ENCODE measurements around the gene CXorf38. TPM values are rescaled to one million over a fixed set of nuclear protein-coding genes. Genes with fewer than 3 reads are reported as not detected.

CXorf38 gene
- total and polyA plus RNA-seq, 2 of the 8 experiments (the other 6 are each of a cell fraction or from before 2014, with no cell fraction given), result 3.6 to 6.4 TPM

DNA sequence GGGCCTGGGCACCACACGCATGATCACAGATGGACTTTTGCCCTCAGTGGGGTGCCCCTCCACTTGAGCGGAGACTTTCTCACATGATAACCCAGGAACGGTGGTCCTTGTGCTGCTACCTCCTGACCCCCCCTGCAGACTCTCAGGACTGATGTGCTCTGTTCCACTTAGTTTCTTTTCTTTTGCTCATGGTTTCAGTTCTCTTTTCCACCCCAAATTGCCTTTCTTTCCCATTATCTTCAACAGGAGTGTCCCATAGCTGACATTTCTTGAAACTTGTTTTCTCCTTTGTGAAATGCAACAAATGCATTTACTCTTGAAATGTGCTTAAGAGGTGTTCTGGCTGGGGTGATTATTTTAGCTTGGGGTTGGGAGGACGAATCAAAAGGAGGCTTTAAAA lies 15.2 kb downstream of the CXorf38 start:
- no peak overlapping the region for H2AFZ ChIP-seq (ENCODE audit: low read length)
- no peaks in the 10 kb centered on the region for H3K4me1 ChIP-seq (replicated peaks in 1 of 4; ENCODE audit: control insufficient read depth in 3 of 4, insufficient read depth in 4 of 4, low read length in 3 of 4)
- no peaks in the 10 kb centered on the region for H3K23me2 ChIP-seq (ENCODE audit: low read depth, low read length)
- no peak overlapping the region for H3K23ac ChIP-seq (ENCODE audit: insufficient read length)
- no peak overlapping the region for H4K91ac ChIP-seq (replicated peaks; ENCODE audit: insufficient read length, low read length)
- FAIRE-seq (no peak), DNase-seq (ENCODE audit: low read depth in 1 of 2, low spot score in 2 of 2) (no peak)
- no peak overlapping the region for H3K9ac ChIP-seq (replicated peaks in 1 of 4; ENCODE audit: extremely low read depth in 1 of 4, low read depth in 3 of 4, low read length in 3 of 4)
- no peak overlapping the region for H2BK120ac ChIP-seq (replicated peaks; ENCODE audit: low read depth, low read length)
- no peak overlapping the region for H3K4ac ChIP-seq (replicated peaks; ENCODE audit: insufficient read length, low read depth, low read length)
- WGBS, 2 experiments (ENCODE audit: extremely low coverage in 1 of 2, insufficient coverage in 1 of 2, insufficient read length in 1 of 2, insufficient replicate concordance in 2 of 2, low coverage in 1 of 2, low lambda C conversion rate in 2 of 2, missing lambda C conversion rate in 1 of 2), result 91% methylated on average over 4 of the region's 4 CpGs; no CpG with 5 or more reads in 1 of the 2 experiments
- H2AK5ac ChIP-seq (ENCODE audit: low read depth, low read length), result no peak overlapping the region
- no peak overlapping the region for H3K27ac ChIP-seq (ENCODE audit: low read depth, low read length)
- H4K8ac ChIP-seq (ENCODE audit: extremely low read depth, insufficient read depth, low read length), result no peak overlapping the region
- H3K4me2 ChIP-seq (ENCODE audit: insufficient read depth in 1 of 2, low read depth in 2 of 2, low read length in 2 of 2), result no peak overlapping the region
- H3K36me3 ChIP-seq (ENCODE audit: control insufficient read depth in 2 of 4, insufficient read depth in 4 of 4, low read length in 3 of 4), result peaks cover 2 to 49% (median 16%) of the 10 kb centered on the region in 4 experiments
- CTCF ChIA-PET (ENCODE audit: partially characterized antibody), result interaction anchor here (0.7 kb wide), 1 partner anchor 11 kb away, joined by 3 read pairs; no protein-coding TSS in a partner anchor
- no peak overlapping the region for H2BK15ac ChIP-seq (ENCODE audit: low read length)
- no peaks in the 10 kb centered on the region for H3K27me3 ChIP-seq (replicated peaks in 1 of 4; ENCODE audit: control insufficient read depth in 3 of 4, extremely low read depth in 1 of 4, insufficient read depth in 3 of 4, low read length in 3 of 4)
- no peaks in the 10 kb centered on the region for H3K9me3 ChIP-seq (ENCODE audit: insufficient read depth in 2 of 2, low read depth in 1 of 2, low read length in 1 of 2)
- no peak overlapping the region for H2BK5ac ChIP-seq (ENCODE audit: low read depth, low read length)
- no peak overlapping the region for H2BK12ac ChIP-seq (ENCODE audit: low read depth, low read length)
- no peak overlapping the region for H2BK20ac ChIP-seq (ENCODE audit: low read length)
- no peak overlapping the region for H3K4me3 ChIP-seq (ENCODE audit: extremely low read depth in 1 of 4, insufficient read depth in 2 of 4, low read depth in 3 of 4, low read length in 4 of 4)
- H4K20me1 ChIP-seq (replicated peaks in 1 of 2; ENCODE audit: control insufficient read depth in 1 of 2, insufficient read depth in 2 of 2, low read length in 2 of 2), result no peaks in the 10 kb centered on the region
- TF ChIP-seq, protein P1, sequence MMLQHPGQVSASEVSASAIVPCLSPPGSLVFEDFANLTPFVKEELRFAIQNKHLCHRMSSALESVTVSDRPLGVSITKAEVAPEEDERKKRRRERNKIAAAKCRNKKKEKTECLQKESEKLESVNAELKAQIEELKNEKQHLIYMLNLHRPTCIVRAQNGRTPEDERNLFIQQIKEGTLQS (IDR thresholded peaks at IDR 0.05; ENCODE audit: insufficient read depth, low read depth, low read length), result no peak
- no peak for TF ChIP-seq CBX8 (IDR thresholded peaks at IDR 0.05; ENCODE audit: borderline replicate concordance, low read depth, low read length)
- H3K79me1 ChIP-seq (ENCODE audit: low read depth, low read length), result no peaks in the 10 kb centered on the region
- no peak overlapping the region for H3K18ac ChIP-seq (ENCODE audit: extremely low read depth, low read length)
- no peaks in the 10 kb centered on the region for H3K79me2 ChIP-seq (ENCODE audit: control insufficient read depth in 1 of 2, insufficient read depth in 2 of 2, low read length in 2 of 2)
- POLR2A ChIA-PET (ENCODE audit: partially characterized antibody), result no interaction called here
- no peak overlapping the region for H3K14ac ChIP-seq (ENCODE audit: insufficient read length)
- no peak overlapping the region for H3K56ac ChIP-seq (replicated peaks; ENCODE audit: insufficient read length, low read depth, low read length)
- no peak overlapping the region for H4K5ac ChIP-seq (ENCODE audit: insufficient read length, low read depth, low read length)

All from H1 (cell line).